Amniotic epithelial cell (primary cell): ENCODE measurements around the gene ZNF300.
A peak's percentile ranks its signal among the peaks of the same experiment; 100 is the strongest.
"Not testable (repeated sequence)": the region's sequence is repeated elsewhere in the genome, so short reads cannot be mapped to it uniquely, and the experiment has no call there.

Source experiments
- DNase-seq: peaks from one replicate; pipeline ENCODE4 v3.0.0-alpha.2; 2010; ENCODE audit warnings: low read depth

Gene ZNF300

GRCh38 chr5:150904479-150905311 lies at the start of gene ZNF300:
Gene ZNF300 (minus strand): TSS chr5:150904980. CDS start chr5:150903155, 1,825 bp downstream.
- peak; percentile 95 for DNase-seq

GRCh38 chr5:150948539-150948938 lies 43.8 kb upstream of the ZNF300 start:
- no peak for DNase-seq

DNA sequence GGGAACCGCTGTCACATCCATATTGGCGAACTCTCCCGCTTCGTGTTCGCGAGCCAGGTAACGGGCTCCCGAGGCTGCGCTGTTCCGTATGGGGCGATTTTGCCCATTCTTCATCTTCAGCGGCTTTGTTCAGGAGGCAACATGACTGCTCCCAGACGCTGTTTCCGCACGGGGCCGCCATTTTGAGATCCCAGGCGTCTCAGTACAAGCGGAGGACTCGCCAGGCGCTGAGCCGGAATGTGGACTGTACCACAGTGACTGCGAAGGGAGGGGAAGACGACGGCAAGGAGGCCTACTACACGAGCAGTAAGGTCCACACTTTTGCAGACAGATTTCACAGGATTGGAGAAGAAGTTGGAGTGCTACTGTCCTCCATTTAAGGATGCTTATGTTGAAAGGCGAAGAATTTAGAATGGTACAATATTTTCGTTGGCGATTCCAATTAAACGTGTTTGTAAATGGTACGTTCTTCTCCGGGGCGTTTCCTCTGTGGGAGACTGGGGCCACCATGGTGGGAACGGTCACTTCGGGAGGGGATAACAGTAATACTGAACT lies 41.6 kb upstream of the ZNF300 start:
- peak; percentile 84 for DNase-seq

DNA sequence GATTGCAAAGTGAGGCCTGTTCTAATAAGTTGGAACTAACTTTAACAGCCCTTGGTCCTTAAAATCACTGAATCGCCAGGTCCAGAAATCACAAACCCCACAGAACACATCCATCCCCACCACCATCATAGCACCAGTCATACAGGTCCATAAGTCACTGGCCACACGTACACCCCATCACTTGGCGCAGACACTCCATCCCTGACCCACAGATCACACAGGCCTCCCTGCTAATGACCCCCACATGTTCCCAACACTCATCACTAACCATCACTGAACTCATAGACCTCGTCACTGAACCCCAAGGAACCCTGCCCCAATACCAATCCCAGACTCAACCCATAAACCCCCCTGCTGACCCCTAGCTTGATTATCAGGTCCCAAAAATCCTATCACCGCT lies 41.2 kb upstream of the ZNF300 start:
- no peak for DNase-seq

DNA sequence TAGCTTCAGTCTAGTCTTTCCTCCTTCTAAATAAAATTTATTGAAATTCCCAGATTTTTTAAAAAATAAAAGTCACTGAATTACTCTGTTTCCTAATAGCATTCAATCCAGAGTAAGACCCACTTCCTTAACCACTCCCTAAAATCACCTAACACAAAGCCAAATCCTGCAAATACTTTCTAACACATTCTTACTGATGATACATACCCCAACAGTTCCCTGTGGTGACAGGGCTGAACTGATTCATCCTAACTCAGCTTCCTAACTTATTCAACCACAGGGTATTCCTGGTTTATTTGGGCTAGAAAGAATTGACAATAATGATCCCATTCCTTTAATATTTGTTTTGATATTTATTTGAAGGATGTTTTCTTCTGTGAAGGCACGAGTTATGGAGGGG lies 40.7 kb upstream of the ZNF300 start:
- DNase-seq, result peak; percentile 13

- DNase-seq, result no peak
Measured at GRCh38 chr5:150931368-150931965, 26.7 kb upstream of the ZNF300 start.

GRCh38 chr5:150918613-150919012 lies 13.8 kb upstream of the ZNF300 start:
- no peak for DNase-seq

DNA sequence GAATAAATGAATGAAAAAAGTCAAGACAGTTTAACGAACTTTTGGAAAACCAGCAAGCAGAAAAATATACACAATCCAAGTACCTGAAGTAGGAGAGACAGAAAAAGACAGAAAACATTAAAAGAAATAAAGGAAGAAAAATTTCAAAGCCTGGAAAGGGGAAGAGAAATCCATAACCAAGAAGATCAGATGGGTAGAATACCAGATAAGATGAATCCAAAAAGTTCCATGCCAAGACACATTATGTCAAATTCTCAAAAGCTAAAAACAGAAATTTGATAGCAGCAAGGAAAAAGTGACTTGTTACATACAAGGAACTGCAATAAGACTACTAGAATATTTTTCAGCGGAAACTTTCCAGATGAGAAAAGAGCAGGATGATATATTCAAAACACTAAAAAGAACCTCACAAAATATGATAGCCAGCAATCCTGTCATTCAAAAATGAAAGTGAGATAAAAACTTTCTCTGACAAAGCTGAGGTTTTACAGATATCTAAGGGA lies 7.6 kb upstream of the ZNF300 start:
- no peak for DNase-seq

DNA sequence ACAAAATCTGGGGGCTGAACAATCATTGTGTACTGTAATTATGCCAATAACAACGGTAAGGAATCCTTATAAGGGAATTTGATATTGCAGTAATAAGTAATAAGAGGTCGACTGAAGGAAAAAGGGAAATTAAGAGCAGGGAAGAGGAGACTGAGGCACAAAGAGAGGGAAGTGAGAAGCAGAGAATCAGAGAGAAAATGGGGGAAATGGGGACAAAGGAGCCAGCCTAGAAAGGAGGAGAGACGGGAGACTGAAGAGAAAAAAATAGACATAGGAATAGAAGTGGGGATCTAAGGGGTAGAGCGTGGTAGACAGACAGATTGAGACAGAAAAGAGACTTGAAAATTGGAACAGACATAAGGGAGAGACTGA lies 518 bp upstream of the ZNF300 start:
- no peak for DNase-seq

DNA sequence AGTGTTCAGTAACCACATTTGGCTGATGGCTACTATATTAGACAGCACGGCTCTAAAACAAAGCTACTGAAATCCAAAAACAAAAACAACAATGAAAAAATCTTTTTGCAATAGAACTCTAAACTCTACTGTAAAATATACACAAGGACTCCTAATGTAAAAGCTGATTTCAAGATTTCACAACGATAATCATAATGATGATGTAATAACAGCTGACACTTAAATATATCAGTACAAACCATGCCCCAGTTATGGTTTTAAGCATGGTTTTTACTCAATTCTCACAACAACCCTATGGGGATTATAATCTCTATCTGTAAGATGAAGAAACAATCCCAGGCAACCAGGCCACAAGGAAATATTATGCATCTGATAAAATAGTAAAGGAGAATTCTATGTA lies 3.3 kb downstream of the ZNF300 start:
- no peak for DNase-seq

GRCh38 chr5:150895431-150896428 lies 9.1 kb downstream of the ZNF300 start:
- DNase-seq, result no peak

DNA sequence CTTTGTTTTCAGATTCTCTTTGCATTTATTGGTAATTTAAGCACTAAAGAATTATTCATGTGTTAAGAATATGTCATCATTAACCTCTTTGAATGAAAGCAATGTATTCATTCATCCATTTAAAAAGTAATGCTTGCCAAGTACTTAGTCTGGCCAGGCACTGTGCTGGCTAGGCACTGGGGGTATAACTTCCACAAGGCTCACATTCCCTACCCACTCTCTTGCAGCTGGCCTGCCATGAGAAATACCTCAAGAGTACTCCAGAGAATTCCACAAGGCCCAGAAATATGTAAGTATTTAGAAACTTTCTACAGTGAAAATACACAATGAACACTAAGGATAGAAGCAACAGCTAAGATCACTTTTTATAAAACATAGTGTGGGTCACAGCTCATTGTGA lies 25.4 kb downstream of the ZNF300 start:
- DNase-seq, result no peak

DNA sequence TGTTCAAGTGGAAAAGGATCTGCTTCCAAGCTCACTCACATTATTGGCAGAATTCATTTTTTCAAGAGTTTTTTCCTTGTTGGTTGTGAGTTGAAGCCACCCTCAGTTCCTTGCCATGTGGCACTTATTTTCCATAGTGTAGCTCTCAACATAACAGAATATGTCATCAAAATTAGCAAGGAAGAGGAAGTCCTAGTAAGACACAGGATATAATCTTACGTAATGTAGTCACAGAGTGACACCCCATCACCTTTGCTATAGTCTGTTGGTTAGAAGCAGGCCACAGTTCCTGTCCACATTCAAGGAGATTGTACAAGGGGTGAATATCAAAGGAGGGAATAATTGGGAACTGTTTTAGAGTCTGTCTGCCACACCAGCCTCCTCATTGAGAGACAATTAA lies 42.7 kb downstream of the ZNF300 start:
- DNase-seq, result no peak

DNA sequence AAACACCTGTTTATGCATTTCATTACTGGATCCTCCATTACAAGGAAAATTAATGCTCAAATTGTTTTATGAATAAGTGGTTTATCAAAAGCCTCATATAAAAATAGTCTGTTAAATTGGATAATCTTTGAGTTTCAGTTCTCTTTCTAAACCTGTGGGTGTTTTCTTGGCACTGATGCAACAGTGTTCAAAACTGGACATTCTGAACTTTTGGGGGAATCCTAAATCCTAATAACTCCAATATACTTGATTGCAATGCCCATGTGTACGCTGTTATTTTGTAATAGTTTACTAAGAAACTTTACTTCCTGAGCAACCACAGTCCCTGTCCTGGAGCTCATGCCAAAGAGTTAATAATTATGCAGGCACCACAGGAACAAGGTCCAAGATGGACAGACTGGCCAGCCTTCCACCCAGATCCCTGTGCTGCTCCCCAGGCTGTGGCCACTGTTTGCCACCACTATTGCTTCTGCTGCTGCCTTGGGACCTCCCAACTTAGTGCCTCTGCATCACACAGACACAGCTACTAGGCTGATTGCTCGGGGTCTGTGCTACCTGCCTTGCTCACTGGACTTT lies 44.4 kb downstream of the ZNF300 start:
- no peak for DNase-seq

DNA sequence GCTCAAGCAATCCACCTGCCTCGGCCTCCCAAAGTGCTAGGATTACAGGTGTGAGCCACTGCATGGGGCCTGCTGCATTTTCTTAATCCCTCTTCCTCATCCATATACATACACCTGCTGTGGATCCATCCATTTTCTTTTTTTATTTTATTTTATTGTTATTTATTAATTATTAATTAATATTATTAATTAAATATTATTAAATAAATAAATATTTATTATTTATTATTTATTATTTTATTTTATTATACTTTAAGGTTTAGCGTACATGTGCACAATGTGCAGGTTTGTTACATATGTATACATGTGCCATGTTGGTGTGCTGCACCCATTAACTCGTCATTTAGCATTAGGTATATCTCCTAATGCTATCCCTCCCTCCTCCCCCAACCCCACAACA lies 48.1 kb downstream of the ZNF300 start:
- DNase-seq, result not testable (repeated sequence)

- DNase-seq, result no peak
Measured at GRCh38 chr5:150853561-150853960, 51.2 kb downstream of the ZNF300 start.

DNA sequence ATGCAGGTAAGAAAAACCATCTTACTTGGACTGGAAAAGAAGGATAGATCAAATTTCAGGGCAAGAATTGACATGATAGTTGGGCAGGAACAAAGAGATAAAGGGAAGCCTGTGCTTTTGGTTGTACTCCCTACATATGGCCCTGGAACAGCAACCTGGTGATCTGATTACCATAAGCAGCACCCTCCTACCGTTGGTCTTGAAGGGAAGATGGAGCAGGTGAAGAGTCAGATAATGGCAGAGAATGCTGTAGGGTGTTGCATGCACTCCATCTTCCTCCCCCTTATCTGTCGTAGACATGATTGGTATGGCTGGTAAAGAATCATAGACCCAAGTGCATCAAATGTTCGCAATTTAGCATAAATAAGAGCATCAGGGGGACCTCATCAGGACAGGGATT lies 53.7 kb downstream of the ZNF300 start:
- no peak for DNase-seq

DNA sequence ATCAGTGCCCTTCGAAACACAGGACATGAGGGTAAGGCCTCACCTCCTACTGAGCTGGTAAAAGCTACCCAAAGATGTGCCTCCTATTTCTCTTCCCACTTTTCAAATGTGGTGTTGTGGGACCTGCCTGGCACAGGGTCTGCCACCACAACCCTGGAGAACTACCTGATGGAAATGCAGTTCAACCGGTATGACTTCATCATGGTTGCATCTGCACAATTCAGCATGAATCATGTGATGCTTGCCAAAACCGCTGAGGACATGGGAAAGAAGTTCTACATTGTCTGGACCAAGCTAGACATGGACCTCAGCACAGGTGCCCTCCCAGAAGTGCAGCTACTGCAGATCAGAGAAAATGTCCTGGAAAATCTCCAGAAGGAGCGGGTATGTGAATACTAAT lies 56.5 kb downstream of the ZNF300 start:
- no peak for DNase-seq

DNA sequence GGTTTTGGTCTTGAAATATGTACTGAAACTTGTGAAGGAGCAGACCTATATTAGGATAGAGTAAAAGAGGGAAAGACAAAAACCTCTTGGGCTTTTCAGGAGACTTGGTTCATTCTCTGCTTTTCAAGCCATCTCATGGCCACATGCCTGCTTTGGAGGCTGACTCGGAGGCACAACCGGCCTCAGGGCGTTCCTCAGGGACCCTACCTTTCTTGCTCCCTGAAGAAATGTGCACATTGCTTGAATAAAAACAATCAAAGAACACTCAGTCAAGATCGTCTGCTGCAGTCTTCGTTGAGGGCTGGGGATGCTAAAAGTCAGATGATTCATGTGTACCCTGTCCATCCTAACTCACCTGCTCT lies 57.5 kb downstream of the ZNF300 start:
- no peak for DNase-seq

DNA sequence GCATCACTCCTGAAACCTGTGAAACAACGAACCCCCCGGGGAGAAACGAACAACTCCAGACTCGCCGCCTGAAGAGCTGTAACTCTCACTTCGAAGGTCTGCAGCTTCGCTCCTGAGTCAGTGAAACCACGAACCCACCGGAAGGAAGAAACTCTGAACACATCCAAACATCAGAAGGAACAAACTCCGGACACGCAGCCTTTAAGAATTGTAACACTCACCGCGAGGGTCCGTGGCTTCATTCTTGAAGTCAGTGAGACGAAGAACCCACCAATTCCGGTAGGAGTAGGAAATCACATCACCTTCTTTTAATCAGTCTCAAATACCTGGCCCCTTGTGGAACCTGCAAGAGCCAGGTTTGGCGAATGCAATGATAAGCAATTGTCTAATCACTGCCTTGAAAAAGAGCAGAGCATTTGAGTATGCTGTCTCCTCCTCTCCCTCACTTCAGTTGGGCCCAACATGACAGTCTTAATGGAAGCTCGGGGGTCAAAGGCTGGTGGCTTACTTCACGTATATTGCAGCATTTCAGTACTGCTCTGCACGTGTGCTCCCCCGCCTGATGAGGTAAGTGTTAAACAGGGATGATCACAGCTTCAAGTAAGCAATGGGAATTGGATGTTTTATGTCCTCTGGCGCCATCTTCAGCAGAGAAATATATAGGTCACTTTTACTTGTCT lies 58.0 kb downstream of the ZNF300 start:
- DNase-seq, result peak; percentile 93

DNA sequence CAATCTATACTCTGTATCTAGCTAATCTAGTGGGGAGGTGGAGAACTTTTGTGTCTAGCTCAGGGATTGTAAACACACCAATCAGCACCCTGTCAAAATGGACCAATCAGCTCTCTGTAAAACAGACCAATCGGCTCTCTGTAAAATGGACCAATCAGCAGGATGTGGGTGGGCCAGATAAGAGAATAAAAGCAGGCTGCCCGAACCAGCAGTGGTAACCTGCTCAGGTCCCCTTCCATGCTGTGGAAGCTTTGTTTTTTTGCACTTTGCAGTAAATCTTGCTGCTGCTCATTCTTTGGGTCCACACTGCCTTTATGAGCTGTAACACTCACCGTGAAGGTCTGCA lies 58.5 kb downstream of the ZNF300 start, which contains the start of gene IRGM:
IRGM (plus strand) TSS at position 214 of the 346 bp plus-strand sequence. CDS start 1,603 bp downstream, outside the sequence.
- DNase-seq, result not testable (repeated sequence)
